HG03460 (cell line): Measurements from ENCODE around the gene FDPS.

Experiments used
- ATAC-seq: cut with Tn5 transposase; IDR thresholded peaks from one replicate; pipeline ENCODE4 v1.9.1; 2021; ENCODE audit not compliant: unreplicated experiment

FDPS gene

GRCh38 chr1:155352631-155353030 lies 44.0 kb downstream of the FDPS start:
- no peak for ATAC-seq

- ATAC-seq: no peak
Observed at GRCh38 chr1:155360051-155360450, 51.4 kb downstream of the FDPS start.
